AG04449 (cell line): Measurements from ENCODE around the gene CFAP65.
A peak's percentile ranks its signal among the peaks of the same experiment; 100 is the strongest.

ENCODE experiments used
- CTCF ChIA-PET: fragments of 350-600 bp; formaldehyde crosslinking; extraction: SDS; loops from one replicate; lab custom pipeline; 2021; ENCODE audit warnings: antibody characterized with exemption; lab: Yijun Ruan, JAX
- POLR2A ChIA-PET: fragments of 400-600, 350-600 bp; formaldehyde crosslinking; extraction: SDS; loops from one replicate; lab custom pipeline; 2020; ENCODE audit warnings: antibody characterized with exemption, inconsistent platforms; lab: Yijun Ruan, JAX
- DNase-seq: peaks from one replicate; pipeline ENCODE4 v3.0.0-alpha.2; 2010; ENCODE audit warnings: low read depth, low spot score
- H3K4me3 ChIP-seq: 2 replicates; pipeline ENCODE4 v1.5.1; 2011; ENCODE audit warnings: low read depth, mild to moderate bottlenecking, control low read depth, low read length
- CTCF ChIP-seq: IDR thresholded peaks from one replicate; pipeline ENCODE4 v1.5.1; 2011; ENCODE audit warnings: mild to moderate bottlenecking, moderate library complexity, low read length, control low read depth, inconsistent platforms; ENCODE audit not compliant: insufficient read depth; ENCODE audit errors: missing control alignments

Gene CFAP65

DNA sequence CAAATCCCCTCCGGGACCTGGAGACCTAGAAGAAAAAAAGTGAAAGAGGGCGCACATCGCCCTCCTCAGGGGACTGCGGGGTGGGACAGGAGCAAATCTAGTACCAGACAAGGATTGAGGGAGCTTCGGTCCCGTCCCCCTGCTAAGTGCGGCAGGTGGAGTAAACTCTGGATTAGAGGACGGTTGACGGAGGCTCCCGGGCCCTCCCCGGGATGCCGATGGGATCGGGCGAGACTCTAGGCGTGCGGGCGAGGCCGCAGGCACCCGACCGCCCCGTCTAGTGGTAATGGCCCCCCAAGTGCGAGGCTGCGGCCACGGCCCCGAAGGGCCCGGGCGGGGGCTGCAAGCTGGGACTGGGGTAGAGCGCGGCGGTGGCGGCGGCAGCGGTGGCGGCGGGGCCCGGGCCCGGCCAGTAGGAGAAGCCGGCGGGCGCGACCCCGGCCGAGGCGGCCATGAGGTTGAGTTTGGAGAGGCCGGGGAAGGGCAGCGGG is 59.9 kb downstream of the CFAP65 start:
- DNase-seq: no peak
- no peak for TF ChIP-seq CTCF
- POLR2A ChIA-PET: no interaction called here
- CTCF ChIA-PET: interaction anchor here (0.8 to 12.7 kb wide), 17 partner anchors 8 to 174 kb away, joined by 3 to 227 read pairs (median 9); partner anchors contain the start of genes CDK5R2 and CRYBA2
- no peak overlapping the region for H3K4me3 ChIP-seq

GRCh38 chr2:218980735-218981389 is 60.5 kb downstream of the CFAP65 start:
- no peak for DNase-seq
- ChIA-PET POLR2A (no interaction called here), CTCF (interaction anchor here (0.6 to 12.7 kb wide), 43 partner anchors 11 to 195 kb away, joined by 3 to 227 read pairs (median 5); partner anchors contain the start of genes CDK5R2, CRYBA2 and NHEJ1)
- no peak overlapping the region for H3K4me3 ChIP-seq
- TF ChIP-seq CTCF: no peak

GRCh38 chr2:218979846-218980734 is 61.2 kb downstream of the CFAP65 start:
- DNase-seq: no peak
- CTCF ChIA-PET: interaction anchor here (0.5 to 12.7 kb wide), 50 partner anchors 10 to 196 kb away, joined by 3 to 227 read pairs (median 4); partner anchors contain the start of genes CDK5R2, CRYBA2 and NHEJ1
- POLR2A ChIA-PET: no interaction called here

DNA sequence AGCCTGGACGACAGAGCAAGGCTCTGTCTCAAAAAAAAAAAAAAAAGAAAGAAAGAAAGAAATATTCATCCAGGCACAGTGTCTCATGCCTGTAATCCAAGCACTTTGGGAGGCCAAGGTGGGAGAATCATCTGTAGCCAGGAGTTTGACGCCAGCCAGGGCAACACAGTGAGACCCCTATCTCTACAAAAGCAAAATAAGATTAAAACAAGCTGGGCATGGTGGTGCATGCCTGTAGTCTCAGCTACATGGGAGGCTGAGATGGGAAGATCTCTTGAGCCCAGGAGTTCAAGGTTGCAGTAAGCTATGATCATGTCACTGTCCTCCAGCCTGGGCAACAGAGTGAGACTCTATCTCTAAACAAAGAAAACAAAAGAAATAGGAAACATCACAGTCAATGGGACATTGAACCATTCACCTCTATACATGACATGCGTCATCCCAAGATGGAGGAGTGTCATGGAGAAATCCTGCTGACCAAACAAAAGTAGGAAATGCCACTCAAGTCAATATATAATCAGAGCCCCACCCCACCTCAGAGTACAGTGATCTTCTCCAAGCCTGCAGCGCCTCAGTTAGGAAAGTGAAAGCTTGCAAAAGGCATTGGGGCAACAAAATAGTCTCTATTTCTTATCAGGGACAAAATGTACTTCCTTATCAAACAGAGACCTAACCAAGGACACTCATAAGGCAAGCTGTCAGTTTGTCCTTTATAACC is 66.1 kb downstream of the CFAP65 start:
- DNase-seq: no peak
- TF ChIP-seq CTCF: no peak
- H3K4me3 ChIP-seq: no peak overlapping the region
- ChIA-PET POLR2A (no interaction called here), CTCF (interaction anchor here (0.9 to 12.7 kb wide), 8 partner anchors 7 to 184 kb away, joined by 3 to 227 read pairs (median 3); partner anchors contain the start of genes CRYBA2 and FEV)

More at GRCh38 chr2:218979846-218980734, 61.2 kb downstream of the CFAP65 start:
- peak overlapping the region; percentile 45 for H3K4me3 ChIP-seq
- TF ChIP-seq CTCF: peak; percentile 93

DNA sequence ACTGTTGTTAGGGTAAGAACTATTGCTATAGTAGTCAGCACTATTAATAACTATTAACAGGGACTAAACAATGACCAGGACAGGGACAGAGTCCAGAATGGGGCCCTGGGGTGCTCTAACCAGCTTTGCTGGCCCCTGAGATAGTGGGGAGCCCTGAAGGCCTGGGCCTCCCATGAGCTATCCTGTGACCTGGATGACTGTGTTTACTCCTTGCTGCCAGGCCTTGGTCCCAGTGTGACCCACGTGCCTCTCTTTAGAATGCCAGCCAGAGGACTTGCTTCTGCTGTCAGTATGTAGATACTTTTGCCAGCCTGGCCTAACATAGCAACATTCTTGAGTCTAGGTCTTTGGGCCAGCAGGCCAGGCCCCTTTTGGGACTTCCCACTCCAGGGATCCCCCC is 70.4 kb downstream of the CFAP65 start:
- no peak for DNase-seq
- TF ChIP-seq CTCF: no peak
- CTCF ChIA-PET: interaction anchor here (1.5 to 2.2 kb wide), 2 partner anchors 9 to 24 kb away, joined by 4 to 9 read pairs; no protein-coding TSS in a partner anchor
- H3K4me3 ChIP-seq: no peak overlapping the region
- POLR2A ChIA-PET: no interaction called here
